Common myeloid progenitor, CD34-positive (primary cell): ENCODE results near the gene EHBP1.

Experiments
- CTCF ChIA-PET: fragments of 350-600 bp; sonication (Branson Sonifier 250); formaldehyde crosslinking; loops from one replicate; lab custom pipeline; 2021; ENCODE audit warnings: antibody characterized with exemption; lab: Charles Lee
- POLR2A ChIA-PET: fragments of 350-600 bp; sonication (Branson Sonifier 250); formaldehyde crosslinking; loops from one replicate; lab custom pipeline; 2021; ENCODE audit warnings: antibody characterized with exemption; lab: Charles Lee
- DNase-seq, 3 donors: peaks; one replicate each; pipeline versions ENCODE4 v3.0.0 to v3.0.0-alpha.2; 2013
- H3K27ac ChIP-seq, 2 experiments: 1 replicate in 1 of 2; 2 replicates in 1 of 2; pipeline ENCODE4 v1.7.0; 2013; ENCODE audit warnings: inconsistent platforms in 2 of 2, low read length in 2 of 2, mild to moderate bottlenecking in 2 of 2, low read depth in 1 of 2, moderate library complexity in 1 of 2; ENCODE audit not compliant: severe bottlenecking in 2 of 2, insufficient read depth in 1 of 2, poor library complexity in 1 of 2
- H3K27me3 ChIP-seq, 5 experiments: replicated peaks in 2 of 5; 1 replicate in 3 of 5; 2 replicates in 2 of 5; pipeline versions ENCODE4 v1.6.1 to v1.7.0; 2013; ENCODE audit warnings: low read length in 4 of 5, mild to moderate bottlenecking in 2 of 5, moderate library complexity in 2 of 5, inconsistent platforms in 1 of 5; ENCODE audit not compliant: insufficient read depth in 5 of 5, control insufficient read depth in 4 of 5
- H3K36me3 ChIP-seq, 4 experiments: 1 replicate in 2 of 4; 2 replicates in 2 of 4; pipeline versions ENCODE4 v1.6.1 to v1.7.0; 2013; ENCODE audit warnings: low read length in 3 of 4, control low read depth in 1 of 4, mild to moderate bottlenecking in 1 of 4; ENCODE audit not compliant: control insufficient read depth in 4 of 4, insufficient read depth in 4 of 4
- H3K4me1 ChIP-seq, 4 experiments: 1 replicate in 3 of 4; 2 replicates in 1 of 4; pipeline versions ENCODE4 v1.6.1 to v1.7.1; 2013; ENCODE audit warnings: low read length in 3 of 4, mild to moderate bottlenecking in 3 of 4, control low read depth in 1 of 4, inconsistent platforms in 1 of 4, moderate library complexity in 1 of 4; ENCODE audit not compliant: control insufficient read depth in 4 of 4, insufficient read depth in 4 of 4; ENCODE audit errors: control extremely low read depth in 1 of 4
- H3K4me3 ChIP-seq, 7 experiments: 1 replicate in 4 of 7; 2 replicates in 3 of 7; pipeline versions ENCODE4 v1.5.1 to v1.7.0; 2013; ENCODE audit warnings: mild to moderate bottlenecking in 7 of 7, low read length in 6 of 7, moderate library complexity in 6 of 7, inconsistent platforms in 2 of 7, low read depth in 2 of 7, control low read depth in 1 of 7; ENCODE audit not compliant: insufficient read depth in 4 of 7, control insufficient read depth in 1 of 7; ENCODE audit errors: extremely low read depth in 1 of 7
- H3K9me3 ChIP-seq, 5 experiments: 1 replicate in 4 of 5; 2 replicates in 1 of 5; pipeline versions ENCODE4 v1.6.1 to v1.7.1; 2013; ENCODE audit warnings: low read length in 4 of 5, mild to moderate bottlenecking in 2 of 5, inconsistent platforms in 1 of 5, low read depth in 1 of 5, moderate library complexity in 1 of 5; ENCODE audit not compliant: control insufficient read depth in 4 of 5, insufficient read depth in 2 of 5; ENCODE audit errors: control extremely low read depth in 1 of 5
- WGBS: methylation state at CpG from one replicate; pipeline ENCODE4 v1.1.5; 2013; ENCODE audit not compliant: insufficient coverage; 5-methylcytosine and 5-hydroxymethylcytosine counted together

EHBP1 gene

GRCh38 chr2:62698653-62699052 lies 6.9 kb upstream of the EHBP1 start:
- H3K36me3 ChIP-seq: no peaks in the 10 kb centered on the region
- no peak overlapping the region for H3K27ac ChIP-seq
- POLR2A ChIA-PET: no interaction called here
- WGBS: 100% methylated on average over 1 of the region's 1 CpG
- no peak for DNase-seq
- no peak overlapping the region for H3K4me3 ChIP-seq
- no peaks in the 10 kb centered on the region for H3K4me1 ChIP-seq
- no peaks in the 10 kb centered on the region for H3K9me3 ChIP-seq
- CTCF ChIA-PET: interaction anchor here (0.7 to 1.3 kb wide), 2 partner anchors 9 to 242 kb away, joined by 3 read pairs; no protein-coding TSS in a partner anchor
- H3K27me3 ChIP-seq: no peaks in the 10 kb centered on the region

- Histone ChIP-seq H3K27ac (peak overlapping the region; percentile 51 to 85), H3K36me3 (peaks cover 0 to 15% (median 7%) of the 10 kb centered on the region in 4 experiments), H3K4me3 (peak overlapping the region in 6 of 7 experiments; percentile 58 to 97 (median 82)), H3K27me3 (no peaks in the 10 kb centered on the region), H3K4me1 (peaks cover 15 to 31% (median 19%) of the 10 kb centered on the region in 4 experiments), H3K9me3 (no peaks in the 10 kb centered on the region)
- WGBS: 0% methylated on average over 2 of the region's 2 CpGs
- CTCF ChIA-PET: interaction anchor here (0.6 to 1.4 kb wide), 3 partner anchors 60 to 248 kb away, joined by 3 read pairs; no protein-coding TSS in a partner anchor
- POLR2A ChIA-PET: interaction anchor here (0.7 kb wide), 1 partner anchor 229 kb away, joined by 3 read pairs; no protein-coding TSS in a partner anchor
- no peak for DNase-seq
These were observed 883 bp upstream of the EHBP1 start for GRCh38 chr2:62704654-62705006.

- CTCF ChIA-PET: interaction anchor here (0.9 to 1.4 kb wide), 2 partner anchors 69 to 248 kb away, joined by 3 read pairs; no protein-coding TSS in a partner anchor
- H3K27ac ChIP-seq: peak overlapping the region in 1 of 2 experiments; percentile 57
These were observed 577 bp downstream of the EHBP1 start for GRCh38 chr2:62705859-62706720.

GRCh38 chr2:62706721-62707521 lies 1.4 kb downstream of the EHBP1 start:
- CTCF ChIA-PET: interaction anchor here (0.9 to 2.0 kb wide), 2 partner anchors 240 to 249 kb away, joined by 3 to 4 read pairs; no protein-coding TSS in a partner anchor
- peak overlapping the region in 1 of 2 experiments; percentile 57 for H3K27ac ChIP-seq

More at GRCh38 chr2:62705859-62706720, 577 bp downstream of the EHBP1 start:
- Histone ChIP-seq H3K36me3 (peaks cover 0 to 23% (median 10%) of the 10 kb centered on the region in 4 experiments), H3K27me3 (no peaks in the 10 kb centered on the region), H3K4me3 (peak overlapping the region; percentile 70 to 97 (median 83)), H3K9me3 (no peaks in the 10 kb centered on the region), H3K4me1 (peaks cover 15 to 35% (median 19%) of the 10 kb centered on the region in 4 experiments)
- 1% methylated on average over 47 of the region's 57 CpGs for WGBS
- DNase-seq: peak in 1 of 3 donors; percentile 55
- POLR2A ChIA-PET: interaction anchor here (0.5 kb wide), 1 partner anchor 15 kb away, joined by 3 read pairs; no protein-coding TSS in a partner anchor

GRCh38 chr2:62708751-62709150 lies 3.2 kb downstream of the EHBP1 start:
- peaks cover 0 to 29% (median 11%) of the 10 kb centered on the region in 4 experiments for H3K36me3 ChIP-seq
- POLR2A ChIA-PET: no interaction called here
- CTCF ChIA-PET: interaction anchor here (2.0 kb wide), 1 partner anchor 242 kb away, joined by 4 read pairs; no protein-coding TSS in a partner anchor
- WGBS: 100% methylated on average over 1 of the region's 1 CpG
- H3K27me3 ChIP-seq: no peaks in the 10 kb centered on the region
- H3K4me3 ChIP-seq: no peak overlapping the region
- peaks cover 15 to 42% (median 19%) of the 10 kb centered on the region in 4 experiments for H3K4me1 ChIP-seq
- no peaks in the 10 kb centered on the region for H3K9me3 ChIP-seq
- no peak overlapping the region for H3K27ac ChIP-seq
- no peak for DNase-seq

More at GRCh38 chr2:62706721-62707521, 1.4 kb downstream of the EHBP1 start:
- peaks cover 0 to 27% (median 10%) of the 10 kb centered on the region in 4 experiments for H3K36me3 ChIP-seq
- H3K9me3 ChIP-seq: no peaks in the 10 kb centered on the region
- H3K4me1 ChIP-seq: peaks cover 15 to 41% (median 19%) of the 10 kb centered on the region in 4 experiments
- DNase-seq: no peak
- 82% methylated on average over 4 of the region's 7 CpGs for WGBS
- POLR2A ChIA-PET: no interaction called here
- no peaks in the 10 kb centered on the region for H3K27me3 ChIP-seq
- H3K4me3 ChIP-seq: peak overlapping the region in 6 of 7 experiments; percentile 70 to 97 (median 84)

GRCh38 chr2:62711832-62712494 lies 6.5 kb downstream of the EHBP1 start:
- Histone ChIP-seq H3K9me3 (no peaks in the 10 kb centered on the region), H3K4me3 (no peak overlapping the region), H3K27ac (no peak overlapping the region), H3K27me3 (no peaks in the 10 kb centered on the region), H3K4me1 (peaks cover 4 to 24% (median 4%) of the 10 kb centered on the region in 4 experiments), H3K36me3 (peaks cover 2 to 36% (median 16%) of the 10 kb centered on the region in 4 experiments)
- WGBS: 100% methylated on average over 1 of the region's 1 CpG
- ChIA-PET CTCF (no interaction called here), POLR2A (no interaction called here)
- no peak for DNase-seq
